ENCODE results near the gene PARD3B. TPM values are rescaled to one million over a fixed set of nuclear protein-coding genes. Genes with fewer than 3 reads are reported as not detected.

Gene PARD3B
- total and polyA plus RNA-seq, 10 of the 15 experiments (the other 5 are each of a cell fraction or from before 2014, with no cell fraction given), result 0.01 to 0.54 (median 0.07) TPM; not detected in 7

GRCh38 chr2:205010196-205010595 is 464.9 kb downstream of the PARD3B start:
- CTCF ChIA-PET, result no interaction called here
- no peak for TF ChIP-seq MEF2A (IDR thresholded peaks at IDR 0.05; ENCODE audit: insufficient read depth, low read depth, low read length)
- TF ChIP-seq POU2F2 (IDR thresholded peaks at IDR 0.05; ENCODE audit: borderline replicate concordance, low read depth, low read length), result no peak
- TF ChIP-seq ETV6 (conservative IDR thresholded peaks at IDR 0.05 in 1 of 2, IDR thresholded peaks at IDR 0.05 in 1 of 2; ENCODE audit: borderline replicate concordance in 1 of 2, low read depth in 1 of 2), result no peak
- TF ChIP-seq BCL3 (IDR thresholded peaks at IDR 0.05; ENCODE audit: borderline replicate concordance, insufficient read depth, low read depth, low read length, poor library complexity, severe bottlenecking), result no peak
- no peak for TF ChIP-seq MTA3 (IDR thresholded peaks at IDR 0.05; ENCODE audit: borderline replicate concordance, low read length)
- DNase-seq (ENCODE audit: low read depth, low spot score) (no peak), FAIRE-seq (no peak), ATAC-seq (no peak)
- no peaks in the 10 kb centered on the region for H3K79me2 ChIP-seq (ENCODE audit: control insufficient read depth, insufficient read depth, low read length)
- H3K9me3 ChIP-seq (replicated peaks; ENCODE audit: control insufficient read depth, insufficient read depth, low read length), result no peaks in the 10 kb centered on the region
- no TSS peak for BruUV-seq (replicated peaks)
- no peaks in the 10 kb centered on the region for H3K4me1 ChIP-seq (ENCODE audit: control insufficient read depth, insufficient read depth, low read length)
- H3K4me2 ChIP-seq (ENCODE audit: control insufficient read depth, insufficient read depth), result no peak overlapping the region
- H3K4me3 ChIP-seq, result no peak overlapping the region
- 0% methylated on average over 1 of the region's 1 CpG for WGBS (ENCODE audit: insufficient coverage, insufficient replicate concordance, low lambda C conversion rate, missing lambda C conversion rate)
- POLR2A ChIA-PET, result no interaction called here
- no peaks in the 10 kb centered on the region for H4K20me1 ChIP-seq (ENCODE audit: control insufficient read depth, insufficient read depth)
- RAD21 ChIA-PET (ENCODE audit: unreplicated experiment), result no interaction called here
- no peak overlapping the region for H3K9ac ChIP-seq (ENCODE audit: control insufficient read depth, insufficient read depth, low read length)
- intact Hi-C loops (cut with micrococcal nuclease; ENCODE audit: unreplicated experiment), result no loop called here
- in situ Hi-C loops (cut with MboI), result no loop called here
- SMC1A ChIA-PET (ENCODE audit: uncharacterized antibody, unreplicated experiment), result no interaction called here
- no peak overlapping the region for H2AFZ ChIP-seq (ENCODE audit: control insufficient read depth, low read depth, low read length)
- no peaks in the 10 kb centered on the region for H3K36me3 ChIP-seq (ENCODE audit: control insufficient read depth in 2 of 2, insufficient read depth in 2 of 2, low read length in 1 of 2)
- H3K27ac ChIP-seq (ENCODE audit: control insufficient read depth, insufficient read depth), result no peak overlapping the region
- no peaks in the 10 kb centered on the region for H3K27me3 ChIP-seq (replicated peaks in 1 of 2; ENCODE audit: control insufficient read depth in 2 of 2, insufficient read depth in 2 of 2, low read length in 1 of 2)

- Histone ChIP-seq H3K9me3 (replicated peaks; ENCODE audit: control insufficient read depth, insufficient read depth, low read length) (no peaks in the 10 kb centered on the region), H3K36me3 (ENCODE audit: control insufficient read depth in 2 of 2, insufficient read depth in 2 of 2, low read length in 1 of 2) (no peaks in the 10 kb centered on the region), H4K20me1 (ENCODE audit: control insufficient read depth, insufficient read depth) (no peaks in the 10 kb centered on the region), H3K4me3 (no peak overlapping the region), H2AFZ (ENCODE audit: control insufficient read depth, low read depth, low read length) (no peak overlapping the region), H3K9ac (ENCODE audit: control insufficient read depth, insufficient read depth, low read length) (no peak overlapping the region), H3K4me2 (ENCODE audit: control insufficient read depth, insufficient read depth) (no peak overlapping the region), H3K79me2 (ENCODE audit: control insufficient read depth, insufficient read depth, low read length) (no peaks in the 10 kb centered on the region), H3K27me3 (replicated peaks in 1 of 2; ENCODE audit: control insufficient read depth in 2 of 2, insufficient read depth in 2 of 2, low read length in 1 of 2) (no peaks in the 10 kb centered on the region), H3K27ac (ENCODE audit: control insufficient read depth, insufficient read depth) (no peak overlapping the region), H3K4me1 (ENCODE audit: control insufficient read depth, insufficient read depth, low read length) (no peaks in the 10 kb centered on the region)
- 25% methylated on average over 2 of the region's 2 CpGs for WGBS (ENCODE audit: insufficient coverage, insufficient replicate concordance, low lambda C conversion rate, missing lambda C conversion rate)
- SMC1A ChIA-PET (ENCODE audit: uncharacterized antibody, unreplicated experiment), result interaction anchor here (0.6 kb wide), 1 partner anchor 1351 kb away, joined by 3 read pairs; no protein-coding TSS in a partner anchor
- RAD21 ChIA-PET (ENCODE audit: unreplicated experiment), result no interaction called here
- no peak for ATAC-seq
- CTCF ChIA-PET, result no interaction called here
- in situ Hi-C loops (cut with MboI), result no loop called here
- DNase-seq (ENCODE audit: low read depth, low spot score), result no peak
- no TSS peak for BruUV-seq (replicated peaks)
- intact Hi-C loops (cut with micrococcal nuclease; ENCODE audit: unreplicated experiment), result no loop called here
- POLR2A ChIA-PET, result no interaction called here
- no peak for FAIRE-seq
- TF ChIP-seq NR2F1 (conservative IDR thresholded peaks at IDR 0.05) (no peak), ZNF24 (IDR thresholded peaks at IDR 0.05) (no peak), CBX3 (IDR thresholded peaks at IDR 0.05; ENCODE audit: borderline replicate concordance, low read depth) (no peak), NFYB (IDR thresholded peaks at IDR 0.05; ENCODE audit: insufficient read depth, low read depth, low read length) (no peak), SMARCA5 (IDR thresholded peaks at IDR 0.05) (no peak), E2F8 (IDR thresholded peaks at IDR 0.05; ENCODE audit: low read depth, partially characterized antibody) (no peak), TCF3 (IDR thresholded peaks at IDR 0.05; ENCODE audit: borderline replicate concordance, insufficient read depth, low read depth, low read length) (no peak), SUZ12 (IDR thresholded peaks at IDR 0.05; ENCODE audit: unreplicated experiment) (no peak), BCL11A (IDR thresholded peaks at IDR 0.05; ENCODE audit: low read depth, low read length) (no peak)
Measured at GRCh38 chr2:205011031-205011430, 465.8 kb downstream of the PARD3B start.
